ENCODE measurements around the gene MKI67.
"Not testable (repeated sequence)": the region's sequence is repeated elsewhere in the genome, so short reads cannot be mapped to it uniquely, and the experiment has no call there.

The MKI67 gene

GRCh38 chr10:128095027-128095752, 31.0 kb downstream of the MKI67 start:
- no peaks in the 10 kb centered on the region; the same call in 1 of the 2 replicates for H3K27me3 ChIP-seq (ENCODE audit: control insufficient read depth, low read length)
- TF ChIP-seq EZH2phosphoT487 (IDR thresholded peaks at IDR 0.05; ENCODE audit: borderline replicate concordance, low read length) (no peak), CTCF (IDR thresholded peaks at IDR 0.05; ENCODE audit: low read depth, low read length, poor library complexity, severe bottlenecking) (no peak)
- no peak overlapping the region for H3K4me2 ChIP-seq (ENCODE audit: low read length)
- H3K4me3 ChIP-seq (ENCODE audit: low read length) = no peak overlapping the region
- H3K79me2 ChIP-seq (ENCODE audit: control insufficient read depth, low read length) = no peaks in the 10 kb centered on the region
- H3K9me2 ChIP-seq (replicated peaks; ENCODE audit: control insufficient read depth, low read length) = no peaks in the 10 kb centered on the region
- H3K36me3 ChIP-seq (ENCODE audit: control insufficient read depth, low read length) = peaks cover 44% of the 10 kb centered on the region
- H3K27ac ChIP-seq (ENCODE audit: low read depth, low read length) = no peak overlapping the region
- H4K20me1 ChIP-seq (ENCODE audit: control insufficient read depth, insufficient read depth, low read depth, low read length) = 0 out of 2 replicates have a peak, but pooled peaks cover 10% of the 10 kb centered on the region
- no peaks in the 10 kb centered on the region for H3K9me3 ChIP-seq (ENCODE audit: control insufficient read depth, insufficient read depth, low read length)
- H3F3A ChIP-seq (ENCODE audit: control insufficient read depth, insufficient read depth) = peaks cover 17% of the 10 kb centered on the region
- H3K4me1 ChIP-seq (ENCODE audit: control insufficient read depth, low read length) = no peaks in the 10 kb centered on the region

GRCh38 chr10:128094596-128094995, 31.6 kb downstream of the MKI67 start:
- Histone ChIP-seq H3K36me3 (ENCODE audit: control insufficient read depth, low read length) (peaks cover 38% of the 10 kb centered on the region), H3F3A (ENCODE audit: control insufficient read depth, insufficient read depth) (peaks cover 17% of the 10 kb centered on the region)
- not testable (repeated sequence) for H3K27ac ChIP-seq (ENCODE audit: low read depth, low read length); H3K4me2 ChIP-seq (ENCODE audit: low read length); H3K79me2 ChIP-seq (ENCODE audit: control insufficient read depth, low read length); H4K20me1 ChIP-seq (ENCODE audit: control insufficient read depth, insufficient read depth, low read depth, low read length); H3K9me3 ChIP-seq (ENCODE audit: control insufficient read depth, insufficient read depth, low read length); H3K4me3 ChIP-seq (ENCODE audit: low read length); H3K4me1 ChIP-seq (ENCODE audit: control insufficient read depth, low read length); H3K27me3 ChIP-seq (ENCODE audit: control insufficient read depth, low read length); H3K9me2 ChIP-seq (replicated peaks; ENCODE audit: control insufficient read depth, low read length)

- H3K9me3 ChIP-seq (ENCODE audit: control insufficient read depth, insufficient read depth, low read length) = no peaks in the 10 kb centered on the region
- H3K27me3 ChIP-seq (ENCODE audit: control insufficient read depth, low read length) = no peaks in the 10 kb centered on the region; the same call in 1 of the 2 replicates
- no peak overlapping the region for H3K4me3 ChIP-seq (ENCODE audit: low read length)
- no peak overlapping the region for H3K4me2 ChIP-seq (ENCODE audit: low read length)
- peaks cover 14% of the 10 kb centered on the region for H3F3A ChIP-seq (ENCODE audit: control insufficient read depth, insufficient read depth)
- H3K4me1 ChIP-seq (ENCODE audit: control insufficient read depth, low read length) = no peaks in the 10 kb centered on the region
- no peaks in the 10 kb centered on the region for H3K79me2 ChIP-seq (ENCODE audit: control insufficient read depth, low read length)
- no peaks in the 10 kb centered on the region for H3K9me2 ChIP-seq (replicated peaks; ENCODE audit: control insufficient read depth, low read length)
- TF ChIP-seq CTCF (IDR thresholded peaks at IDR 0.05; ENCODE audit: low read depth, low read length, poor library complexity, severe bottlenecking) = no peak
- TF ChIP-seq EZH2phosphoT487 (IDR thresholded peaks at IDR 0.05; ENCODE audit: borderline replicate concordance, low read length) = no peak
- H4K20me1 ChIP-seq (ENCODE audit: control insufficient read depth, insufficient read depth, low read depth, low read length) = 0 out of 2 replicates have a peak, but pooled peaks cover 2% of the 10 kb centered on the region
- H3K36me3 ChIP-seq (ENCODE audit: control insufficient read depth, low read length) = peaks cover 17% of the 10 kb centered on the region
- H3K27ac ChIP-seq (ENCODE audit: low read depth, low read length) = no peak overlapping the region
Observed at GRCh38 chr10:128092454-128092853, 33.8 kb downstream of the MKI67 start.

- H3K4me2 ChIP-seq (ENCODE audit: low read length) = no peak overlapping the region
- no peak overlapping the region for H3K4me3 ChIP-seq (ENCODE audit: low read length)
- H4K20me1 ChIP-seq (ENCODE audit: control insufficient read depth, insufficient read depth, low read depth, low read length) = no peaks in the 10 kb centered on the region
- H3K36me3 ChIP-seq (ENCODE audit: control insufficient read depth, low read length) = peaks cover 9% of the 10 kb centered on the region; the same call in 1 of the 2 replicates
- no peaks in the 10 kb centered on the region for H3K9me3 ChIP-seq (ENCODE audit: control insufficient read depth, insufficient read depth, low read length)
- no peaks in the 10 kb centered on the region for H3K79me2 ChIP-seq (ENCODE audit: control insufficient read depth, low read length)
- no peak for TF ChIP-seq EZH2phosphoT487 (IDR thresholded peaks at IDR 0.05; ENCODE audit: borderline replicate concordance, low read length)
- no peak for TF ChIP-seq CTCF (IDR thresholded peaks at IDR 0.05; ENCODE audit: low read depth, low read length, poor library complexity, severe bottlenecking)
- H3F3A ChIP-seq (ENCODE audit: control insufficient read depth, insufficient read depth) = peaks cover 10% of the 10 kb centered on the region
- H3K4me1 ChIP-seq (ENCODE audit: control insufficient read depth, low read length) = no peaks in the 10 kb centered on the region
- H3K27me3 ChIP-seq (ENCODE audit: control insufficient read depth, low read length) = no peaks in the 10 kb centered on the region; the same call in 1 of the 2 replicates
- H3K27ac ChIP-seq (ENCODE audit: low read depth, low read length) = no peak overlapping the region
- no peaks in the 10 kb centered on the region for H3K9me2 ChIP-seq (replicated peaks; ENCODE audit: control insufficient read depth, low read length)
Observed at GRCh38 chr10:128091636-128092210, 34.5 kb downstream of the MKI67 start.

All from DOHH2 (cell line).